Pulmonary artery endothelial cell (primary cell): ENCODE results near the gene CABP4. TPM values are rescaled to one million over a fixed set of nuclear protein-coding genes. Genes with fewer than 3 reads are reported as not detected.
"Not testable (repeated sequence)": the region's sequence is repeated elsewhere in the genome, so short reads cannot be mapped to it uniquely, and the experiment has no call there.

Experiments used
- DNase-seq: peaks from one replicate; pipeline ENCODE4 v3.0.0-alpha.2; 2011; ENCODE audit warnings: low read depth, low spot score
- total RNA-seq: library from RNA; depleted of rRNA; stranded (reverse); fragments of >200 nt; gene quantifications from 2 replicates; pipeline ENCODE4 v1.2.3, GENCODE V29; 2014

CABP4 gene
- total RNA-seq, 1 donor from 2014 or later: 0.33 TPM

DNA sequence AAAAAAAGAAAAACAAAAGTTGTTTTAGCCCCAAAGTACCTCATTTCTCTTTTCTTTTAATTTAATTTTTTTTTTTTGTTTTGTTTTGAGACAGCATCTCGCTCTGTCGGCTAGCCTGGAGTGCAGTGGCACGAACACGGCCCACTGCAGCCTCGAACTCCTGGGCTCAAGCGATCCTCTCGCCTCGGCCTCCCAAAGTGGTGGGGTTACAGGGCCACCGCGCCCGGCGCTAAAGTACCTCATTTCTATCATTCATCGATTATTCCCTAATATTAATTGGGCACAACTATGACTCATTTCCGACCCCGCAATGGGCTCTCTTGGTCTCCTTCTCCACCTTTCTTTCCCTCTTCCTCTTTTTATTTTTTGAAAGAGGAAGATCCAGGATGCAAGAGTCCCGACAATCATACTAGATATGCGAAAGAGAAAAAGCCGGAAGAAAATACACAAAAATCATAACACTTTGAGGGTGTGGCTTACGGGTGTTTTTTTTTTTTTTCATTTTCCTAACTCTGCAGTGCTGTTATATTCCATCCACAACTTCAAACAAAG lies 27.2 kb downstream of the CABP4 start:
- DNase-seq: no peak

GRCh38 chr11:67482827-67483798 lies 28.0 kb downstream of the CABP4 start, which contains the start of gene AIP:
Gene AIP, plus strand, starts transcription at chr11:67483026. Its CDS starts 133 bp downstream, at chr11:67483159.
- peak; percentile 87 for DNase-seq

GRCh38 chr11:67483831-67484665 lies 28.9 kb downstream of the CABP4 start:
- no peak for DNase-seq

DNA sequence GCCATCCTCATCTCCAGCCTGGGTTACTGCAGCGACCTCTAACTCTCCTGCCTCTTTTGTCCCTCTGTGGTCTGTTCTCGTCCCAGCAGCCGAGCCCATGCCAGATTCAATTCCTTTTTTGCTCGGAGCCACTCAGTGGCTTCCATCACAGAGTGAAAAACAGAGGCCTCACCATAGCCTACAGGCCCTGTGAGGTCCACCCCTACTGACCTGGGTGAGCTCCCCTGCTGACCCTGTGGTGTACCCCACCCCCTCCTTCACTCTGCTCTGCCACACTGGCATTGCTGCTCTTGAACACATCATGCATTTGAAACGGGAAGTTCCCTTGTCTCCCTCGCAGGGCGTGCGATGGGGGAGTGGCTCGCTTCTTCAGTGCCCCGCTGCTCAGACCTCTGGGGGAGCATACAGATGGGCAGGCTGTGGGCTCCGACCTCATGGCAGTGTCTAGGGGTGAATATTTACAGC lies 29.7 kb downstream of the CABP4 start:
- DNase-seq: no peak

DNA sequence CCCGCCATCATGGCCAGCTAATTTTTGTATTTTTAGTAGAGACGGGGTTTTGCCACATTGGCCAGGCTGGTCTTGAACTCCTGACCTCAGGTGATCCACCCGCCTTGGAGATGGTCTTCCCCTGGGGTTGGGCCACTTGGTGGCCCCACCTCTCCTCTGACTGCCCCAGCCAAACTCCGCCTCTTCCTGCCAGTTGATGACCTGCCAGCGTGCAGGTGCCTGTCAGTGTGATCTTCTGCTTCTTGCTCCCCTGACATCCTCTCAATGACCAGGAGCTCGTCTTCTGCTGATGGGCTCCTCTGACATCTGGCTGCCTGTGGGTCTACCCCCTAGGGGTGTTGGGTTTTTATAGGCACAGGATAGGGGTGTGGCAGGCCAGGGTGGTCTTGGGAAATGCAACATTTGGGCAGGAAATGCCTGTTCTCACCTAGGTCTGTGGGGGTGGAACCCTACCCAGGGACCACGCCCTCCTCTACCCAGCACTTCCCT lies 30.8 kb downstream of the CABP4 start:
- not testable (repeated sequence) for DNase-seq

- DNase-seq: no peak
Observed at GRCh38 chr11:67486481-67487195, 31.5 kb downstream of the CABP4 start.

- DNase-seq: no peak
Observed at GRCh38 chr11:67489203-67489884, 34.2 kb downstream of the CABP4 start.

DNA sequence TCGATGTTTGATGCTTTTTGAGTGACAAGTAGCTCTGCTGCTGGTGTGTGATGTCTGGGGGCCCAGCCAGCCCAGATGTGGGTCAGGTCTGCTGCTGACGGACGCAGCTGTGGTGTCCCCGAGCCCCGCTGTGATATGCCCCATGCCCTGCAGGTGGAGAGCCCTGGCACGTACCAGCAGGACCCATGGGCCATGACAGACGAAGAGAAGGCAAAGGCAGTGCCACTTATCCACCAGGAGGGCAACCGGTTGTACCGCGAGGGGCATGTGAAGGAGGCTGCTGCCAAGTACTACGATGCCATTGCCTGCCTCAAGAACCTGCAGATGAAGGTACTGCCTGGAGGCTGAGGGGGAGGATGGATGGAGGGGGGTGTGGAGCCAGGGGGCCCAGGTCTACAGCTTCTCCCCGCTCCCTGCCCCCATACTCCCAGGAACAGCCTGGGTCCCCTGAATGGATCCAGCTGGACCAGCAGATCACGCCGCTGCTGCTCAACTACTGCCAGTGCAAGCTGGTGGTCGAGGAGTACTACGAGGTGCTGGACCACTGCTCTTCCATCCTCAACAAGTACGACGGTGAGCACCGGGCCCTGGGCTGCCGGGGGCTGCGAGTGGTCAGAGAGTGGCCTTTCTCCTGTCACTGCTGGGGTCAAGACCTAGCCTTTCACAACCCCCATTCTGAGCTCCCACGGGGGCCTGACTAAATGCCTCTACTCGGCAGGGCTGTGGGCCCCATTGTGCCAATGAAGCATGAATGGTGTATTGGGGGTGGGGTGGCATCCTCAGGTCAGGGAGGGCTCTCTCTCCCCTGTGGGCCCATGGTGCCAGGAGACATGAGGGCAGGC lies 35.0 kb downstream of the CABP4 start:
- no peak for DNase-seq

GRCh38 chr11:67490727-67491065 lies 35.5 kb downstream of the CABP4 start:
- DNase-seq: no peak

DNA sequence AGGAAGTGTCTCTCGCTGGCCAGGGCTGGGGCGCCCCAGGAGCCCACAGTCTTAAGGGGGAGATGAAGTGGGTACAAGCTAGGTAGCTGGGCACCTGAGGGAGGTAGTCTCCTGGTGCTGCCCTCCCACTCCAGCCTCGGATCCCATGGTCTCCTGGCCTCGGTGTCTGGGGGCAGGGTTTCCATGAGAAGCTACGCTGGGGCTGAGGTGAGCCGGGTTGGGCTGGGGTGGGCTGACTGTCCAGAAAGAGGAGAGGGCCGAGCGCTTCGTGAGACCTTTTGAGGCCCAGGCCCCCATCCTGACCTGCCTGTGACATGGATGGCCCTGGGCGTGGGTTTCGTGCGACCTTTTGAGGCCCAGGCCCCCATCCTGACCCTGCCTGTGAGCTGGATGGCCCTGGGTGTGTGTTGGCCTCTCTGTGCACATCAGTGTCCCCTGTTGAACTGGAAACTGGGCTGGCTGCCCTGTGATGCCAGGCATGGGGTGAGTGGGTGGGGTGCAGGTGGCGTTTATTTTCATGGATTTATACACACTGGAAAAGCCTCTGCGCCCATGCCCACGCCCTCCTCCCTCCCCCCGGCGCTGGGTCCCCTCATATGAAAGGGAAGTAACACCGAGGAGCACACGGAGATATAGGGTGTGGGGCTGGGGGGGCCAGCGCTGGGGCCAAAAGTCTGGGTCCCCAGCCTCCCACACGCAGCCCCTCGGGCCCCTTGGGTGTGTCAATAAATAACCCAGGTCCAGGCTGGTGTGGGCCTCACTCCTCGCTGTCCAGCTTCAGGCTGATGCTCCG lies 36.3 kb downstream of the CABP4 start:
- DNase-seq: no peak

DNA sequence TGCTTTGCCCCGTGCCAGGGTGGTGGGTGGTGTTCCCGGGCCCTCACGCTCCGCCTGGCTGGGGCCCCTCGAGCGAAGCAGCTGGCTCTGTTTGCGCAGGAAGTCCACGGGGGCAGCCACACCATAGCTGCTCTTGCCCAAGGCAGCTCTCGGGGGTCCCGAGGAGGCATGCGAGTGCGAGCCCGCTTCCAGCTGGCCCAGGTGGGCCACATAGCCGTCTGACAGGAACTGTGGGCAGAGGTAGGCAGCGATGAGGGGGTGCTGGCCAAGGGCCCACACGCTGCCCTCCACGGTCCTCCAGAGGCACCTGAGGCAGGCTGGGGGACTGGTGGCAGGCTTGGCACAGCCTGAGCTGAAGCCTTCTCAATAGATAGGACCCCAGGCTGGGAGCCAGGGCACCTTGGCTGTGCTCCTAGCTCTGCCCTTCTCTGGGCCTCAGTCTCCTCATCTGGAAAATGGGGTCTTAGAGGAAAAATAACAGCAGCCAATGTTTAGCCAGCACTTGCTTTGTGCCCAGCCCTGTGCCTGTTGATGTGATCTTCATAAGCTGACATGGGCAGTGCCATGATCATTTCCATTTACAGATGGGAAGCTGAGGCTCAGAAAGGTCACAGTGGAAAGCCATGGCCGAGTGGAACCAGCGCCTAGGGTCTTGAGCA lies 37.0 kb downstream of the CABP4 start:
- DNase-seq: no peak

DNA sequence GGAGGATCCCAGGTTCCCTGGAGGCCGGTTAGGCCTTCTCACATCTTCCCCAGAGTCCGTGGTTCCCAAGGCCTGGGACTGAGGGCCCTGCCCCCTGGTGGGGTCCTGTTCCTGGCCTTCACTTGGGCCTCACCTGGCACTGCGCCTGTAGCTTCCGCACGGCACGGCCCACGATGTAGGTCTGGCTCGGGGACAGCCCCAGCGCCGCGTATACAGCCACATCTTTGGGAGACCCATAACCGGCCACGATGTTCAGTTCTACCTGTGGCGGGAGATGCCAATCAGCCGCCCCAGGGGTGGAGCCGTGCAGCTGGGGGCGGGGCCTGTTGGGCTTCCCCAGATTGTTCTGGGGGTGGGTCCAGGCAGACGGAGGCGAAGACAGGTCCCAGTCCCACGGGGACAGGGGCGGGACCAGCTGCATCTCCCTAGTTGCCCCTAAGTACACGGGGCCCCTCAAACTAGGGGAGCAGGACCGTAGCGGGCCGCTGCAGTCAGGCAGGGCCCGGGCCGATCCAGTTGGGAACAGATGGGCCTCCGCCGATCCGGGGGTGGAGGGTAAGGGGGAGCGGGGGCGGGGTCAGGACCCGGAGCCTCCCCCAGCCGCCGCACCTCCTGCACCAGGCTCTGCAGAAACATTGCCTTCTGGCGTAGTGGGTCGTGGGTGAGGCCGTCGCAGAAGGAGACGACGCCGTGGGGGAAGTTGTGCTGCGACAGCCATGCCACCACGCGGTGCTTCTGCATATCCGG lies 37.8 kb downstream of the CABP4 start:
- DNase-seq: no peak

DNA sequence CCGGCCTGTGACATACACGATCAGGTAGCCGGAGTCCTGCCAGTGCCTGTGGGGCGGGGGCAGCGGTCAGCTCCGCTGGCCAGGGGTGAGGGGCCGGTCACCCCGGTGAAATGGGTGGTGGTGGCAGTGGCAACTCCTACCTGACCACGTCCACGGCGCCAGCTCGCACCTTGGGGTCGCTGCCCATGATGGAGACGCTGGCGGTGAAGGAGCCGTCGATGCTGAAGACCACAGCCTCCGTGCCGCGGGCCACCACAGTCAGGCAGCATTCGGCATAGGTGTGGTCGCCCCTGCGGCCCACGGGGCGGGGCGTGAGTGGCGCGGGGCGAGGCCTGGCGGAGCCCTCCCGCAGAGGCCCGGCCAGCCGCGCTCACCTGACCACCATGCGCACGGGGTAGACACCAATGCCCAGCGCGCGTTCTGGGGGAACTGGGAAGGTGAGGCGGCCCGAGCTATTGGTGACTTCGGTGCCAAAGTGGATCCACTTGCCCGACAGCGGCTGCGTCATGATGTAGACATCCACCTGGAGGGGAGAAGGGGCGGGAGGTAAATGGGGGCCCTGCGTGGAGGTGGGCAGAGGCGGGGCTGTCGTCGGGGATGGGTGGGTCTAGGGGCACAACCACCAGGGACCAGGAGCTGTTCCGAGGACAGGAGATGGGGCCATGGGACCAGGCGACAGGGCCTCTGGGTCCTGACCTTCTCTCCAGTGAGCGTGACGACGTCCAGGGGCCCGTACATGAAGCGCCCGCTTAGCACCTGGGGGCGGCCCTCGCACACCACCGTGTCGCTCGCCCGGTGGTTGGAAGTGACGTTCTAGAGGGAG lies 38.6 kb downstream of the CABP4 start:
- no peak for DNase-seq

DNA sequence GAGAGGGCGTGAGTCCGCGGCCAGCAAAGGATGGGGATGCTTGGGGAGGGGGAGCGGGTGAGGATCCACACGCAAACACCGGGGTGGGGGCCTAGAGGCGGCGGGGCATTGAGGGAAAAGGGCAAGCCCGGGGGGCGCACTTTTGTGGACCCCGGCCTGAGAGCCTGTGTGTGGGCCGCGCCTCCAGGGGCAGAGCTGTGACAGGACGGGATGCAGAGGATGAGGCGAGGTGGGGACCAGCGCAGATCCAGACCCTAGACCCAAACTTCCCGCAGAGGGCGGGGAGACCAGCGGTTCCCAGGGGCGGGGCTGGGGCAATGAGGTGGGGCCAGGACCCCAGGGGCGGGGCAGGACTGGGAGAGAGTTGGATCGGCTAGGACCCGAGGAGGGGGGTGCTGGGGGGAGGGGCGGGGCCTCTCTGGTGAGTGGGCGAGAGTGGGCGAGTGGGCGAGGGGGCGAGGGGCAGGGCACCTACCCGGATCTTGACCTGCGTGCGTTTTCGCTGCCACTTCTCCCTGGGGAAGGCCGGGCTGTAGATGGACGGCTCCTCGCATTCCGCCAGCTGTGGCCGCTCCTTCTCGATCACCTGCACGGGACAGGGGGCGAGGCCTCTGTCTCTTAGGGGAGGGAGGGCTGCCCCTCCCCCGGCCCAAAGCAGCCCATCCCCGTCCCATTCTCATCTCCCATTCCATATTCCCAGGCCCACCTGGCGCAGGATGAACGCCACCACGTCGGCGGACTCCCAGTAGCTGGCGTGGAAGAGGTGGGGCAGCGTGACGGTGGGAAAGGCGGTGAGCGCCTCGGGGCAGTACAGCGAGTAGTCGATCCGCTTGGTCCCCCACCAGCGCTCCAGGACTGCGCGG lies 39.4 kb downstream of the CABP4 start:
- no peak for DNase-seq

DNA sequence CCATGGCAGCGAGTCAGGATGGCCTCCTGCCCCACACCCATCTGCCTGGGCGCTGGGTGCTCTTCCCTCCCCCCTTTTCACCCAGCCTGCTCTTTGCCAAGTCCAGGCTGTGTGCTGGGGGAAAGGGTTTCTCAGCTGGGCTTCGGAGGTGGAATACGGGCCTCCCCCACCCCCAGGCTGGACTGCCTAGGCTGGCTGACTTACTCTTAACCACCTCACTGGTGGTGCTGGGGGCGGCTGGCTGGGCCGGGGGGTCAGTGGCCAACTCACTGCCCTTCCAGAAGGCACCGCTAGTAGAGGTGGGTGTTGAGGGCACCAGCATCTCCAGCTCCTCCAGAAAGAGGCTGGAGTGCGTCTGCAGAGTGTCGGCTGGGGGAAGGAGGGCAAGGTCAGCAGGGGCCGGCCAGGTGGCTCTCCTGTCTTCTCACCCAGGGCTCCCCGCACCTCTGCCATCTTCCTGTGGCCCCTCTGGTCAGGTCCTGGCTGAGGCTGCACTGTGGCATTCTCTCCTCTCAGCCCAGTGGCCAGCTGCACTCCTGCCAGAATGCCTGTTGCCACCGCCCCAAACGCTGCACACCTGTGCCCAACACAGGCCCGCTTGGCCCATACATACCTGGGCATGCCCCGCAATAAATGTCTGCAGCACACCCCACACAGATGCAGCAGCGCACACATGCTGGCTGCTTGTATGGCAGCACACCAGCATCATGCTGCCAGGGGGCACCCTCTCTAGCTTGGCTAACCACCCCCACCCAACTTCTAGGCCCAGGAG lies 40.3 kb downstream of the CABP4 start:
- no peak for DNase-seq
